GM23338 (cell line): ENCODE results near the gene DGLUCY. TPM values are rescaled to one million over a fixed set of nuclear protein-coding genes. Genes with fewer than 3 reads are reported as not detected.

Experiments
- ATAC-seq: fragments of 200-7000 bp; cut with Tn5 transposase; 3 replicates; pipeline ENCODE4 v1.9.1; 2020
- DNase-seq: peaks from one replicate; pipeline ENCODE4 v3.0.0-alpha.2; 2015; ENCODE audit warnings: low spot score
- H2AFZ ChIP-seq: fragments of 200-600 bp; sonication (generic); 2 replicates; pipeline ENCODE4 v1.8.0; 2016; ENCODE audit warnings: antibody characterized with exemption, mild to moderate bottlenecking, moderate library complexity
- H3F3A ChIP-seq: fragments of 200-600 bp; sonication (generic); replicated peaks from 2 replicates; pipeline ENCODE4 v1.8.0; 2017; ENCODE audit warnings: antibody characterized with exemption, mixed run types, low read depth
- H3K27ac ChIP-seq: fragments of 200-600 bp; sonication (generic); 2 replicates; pipeline ENCODE4 v1.6.1; 2016; ENCODE audit warnings: low read depth
- H3K27me3 ChIP-seq: fragments of 200-600 bp; sonication (generic); 2 replicates; pipeline ENCODE4 v1.8.0; 2016; ENCODE audit warnings: mild to moderate bottlenecking, mixed run types, moderate library complexity; ENCODE audit not compliant: insufficient read depth
- H3K36me3 ChIP-seq: fragments of 200-600 bp; sonication (generic); 2 replicates; pipeline ENCODE4 v1.8.0; 2016; ENCODE audit warnings: mild to moderate bottlenecking; ENCODE audit not compliant: insufficient read depth
- H3K4me1 ChIP-seq: fragments of 200-600 bp; sonication (generic); 2 replicates; pipeline ENCODE4 v1.8.0; 2016; ENCODE audit warnings: mild to moderate bottlenecking, moderate library complexity; ENCODE audit not compliant: insufficient read depth
- H3K4me2 ChIP-seq: fragments of 200-600 bp; sonication (generic); 2 replicates; pipeline ENCODE4 v1.7.1; 2017; ENCODE audit warnings: mixed run types
- H3K4me3 ChIP-seq: fragments of 200-600 bp; sonication (generic); 2 replicates; pipeline ENCODE4 v1.6.1; 2016; ENCODE audit warnings: mixed run types
- H3K79me2 ChIP-seq: fragments of 200-600 bp; sonication (generic); replicated peaks from 2 replicates; pipeline ENCODE4 v1.8.0; 2017; ENCODE audit warnings: mild to moderate bottlenecking; ENCODE audit not compliant: insufficient read depth
- H3K9me2 ChIP-seq: fragments of 200-600 bp; sonication (generic); 2 replicates; pipeline ENCODE4 v1.8.0; 2017; ENCODE audit not compliant: insufficient read depth
- H4K20me1 ChIP-seq: fragments of 200-600 bp; sonication (generic); replicated peaks from 2 replicates; pipeline ENCODE4 v1.8.0; 2017; ENCODE audit warnings: mild to moderate bottlenecking; ENCODE audit not compliant: insufficient read depth
- H3K27ac Mint-ChIP-seq: 2 replicates; pipeline ENCODE4 v1.8.0; 2020; ENCODE audit warnings: inconsistent platforms, mild to moderate bottlenecking, moderate library complexity, mixed read lengths
- H3K27me3 Mint-ChIP-seq: 3 replicates; pipeline ENCODE4 v1.8.0; 2022; ENCODE audit warnings: low read depth, mild to moderate bottlenecking, moderate library complexity, mixed read lengths, inconsistent platforms; ENCODE audit not compliant: insufficient read depth, poor library complexity
- H3K36me3 Mint-ChIP-seq: 3 replicates; pipeline ENCODE4 v1.8.0; 2021; ENCODE audit warnings: low read depth, mild to moderate bottlenecking, inconsistent platforms, moderate library complexity, mixed read lengths
- H3K4me1 Mint-ChIP-seq: 3 replicates; pipeline ENCODE4 v1.8.0; 2020; ENCODE audit warnings: mild to moderate bottlenecking, inconsistent platforms, mixed read lengths
- H3K4me3 Mint-ChIP-seq: 3 replicates; pipeline ENCODE4 v1.8.0; 2021; ENCODE audit warnings: moderate library complexity, mild to moderate bottlenecking, inconsistent platforms, mixed read lengths
- H3K9me3 Mint-ChIP-seq: 3 replicates; pipeline ENCODE4 v1.8.0; 2020; ENCODE audit warnings: moderate library complexity, mild to moderate bottlenecking, inconsistent platforms, mixed read lengths
- CREB1 ChIP-seq: fragments of 250-450 bp; sonication (Bioruptor Pico); IDR thresholded peaks from 2 replicates; pipeline ENCODE4 v1.5.0; 2020; ENCODE audit warnings: low read depth, mild to moderate bottlenecking, moderate library complexity
- ETS1 ChIP-seq: IDR thresholded peaks from 2 replicates; pipeline ENCODE4 v1.6.1; 2016; ENCODE audit warnings: antibody characterized with exemption
- EZH2phosphoT487 ChIP-seq: fragments of 200-600 bp; sonication (generic); IDR thresholded peaks from one replicate; pipeline ENCODE4 v1.8.1; 2018; ENCODE audit warnings: antibody characterized with exemption; ENCODE audit not compliant: unreplicated experiment
- JUNB ChIP-seq: IDR thresholded peaks from one replicate; pipeline ENCODE4 v1.6.1; 2016; ENCODE audit warnings: antibody characterized with exemption; ENCODE audit not compliant: unreplicated experiment
- REST ChIP-seq: IDR thresholded peaks from one replicate; pipeline ENCODE4 v1.6.1; 2018; ENCODE audit warnings: antibody characterized with exemption; ENCODE audit not compliant: unreplicated experiment
- STAT1 ChIP-seq: IDR thresholded peaks from one replicate; pipeline ENCODE4 v1.6.1; 2016; ENCODE audit warnings: antibody characterized with exemption; ENCODE audit not compliant: unreplicated experiment
- ZNF114 ChIP-seq: fragments of 250-450 bp; sonication (Bioruptor Pico); IDR thresholded peaks from 2 replicates; pipeline ENCODE4 v1.5.0; 2020; ENCODE audit warnings: mild to moderate bottlenecking, moderate library complexity
- ZNF462 ChIP-seq: fragments of 250-450 bp; sonication (Bioruptor Pico); IDR thresholded peaks from 2 replicates; pipeline ENCODE4 v1.5.0; 2020; ENCODE audit warnings: mild to moderate bottlenecking, moderate library complexity
- polyA plus RNA-seq: library from polyadenylated mRNA; unstranded; fragments of >200 nt; fragmentation: Nextera tagmentation; extraction: Ambion mirVana; gene quantifications from 2 replicates; pipeline ENCODE4 v1.2.1, GENCODE V29; 2016
- total RNA-seq: library from RNA; depleted of rRNA; stranded (reverse); fragments of >200 nt; shearing (Covaris generic); gene quantifications from 2 replicates; pipeline ENCODE4 v1.2.3, GENCODE V29; 2014

The DGLUCY gene
- total and polyA plus RNA-seq, 2 experiments from 2014 or later, result 14.6 to 31.6 TPM

GRCh38 chr14:91163316-91163715, 49.4 kb downstream of the DGLUCY start:
- no peak overlapping the region for H3K27ac Mint-ChIP-seq
- ATAC-seq, result no peak
- TF ChIP-seq EZH2phosphoT487 (no peak), ETS1 (no peak), ZNF462 (CRISPR knock-in tag) (no peak), ZNF114 (CRISPR knock-in tag) (no peak), JUNB (no peak), CREB1 (CRISPR knock-in tag) (no peak), STAT1 (no peak), REST (no peak)

More at GRCh38 chr14:91163316-91163715, 49.4 kb downstream of the DGLUCY start:
- Histone ChIP-seq H3K36me3 (no peaks in the 10 kb centered on the region), H3K4me1 (no peaks in the 10 kb centered on the region), H3K27me3 (no peaks in the 10 kb centered on the region), H4K20me1 (no peaks in the 10 kb centered on the region), H3K9me2 (no peaks in the 10 kb centered on the region), H3K4me3 (no peak overlapping the region), H3K4me2 (no peak overlapping the region), H2AFZ (no peak overlapping the region), H3K79me2 (no peaks in the 10 kb centered on the region), H3F3A (no peaks in the 10 kb centered on the region), H3K27ac (no peak overlapping the region)
- Mint-ChIP-seq H3K27me3 (peaks cover 1% of the 10 kb centered on the region), H3K4me3 (no peak overlapping the region), H3K36me3 (peaks cover 31% of the 10 kb centered on the region), H3K9me3 (no peaks in the 10 kb centered on the region), H3K4me1 (no peaks in the 10 kb centered on the region)
- no peak for DNase-seq
